Astrocyte of the spinal cord (primary cell): ENCODE measurements around the gene BICDL1.
"Not testable (repeated sequence)": the region's sequence is repeated elsewhere in the genome, so short reads cannot be mapped to it uniquely, and the experiment has no call there.

Experiments
- DNase-seq: peaks from one replicate; pipeline ENCODE4 v3.0.0; 2011; ENCODE audit warnings: low read depth, low spot score
- H3K4me3 ChIP-seq: 2 replicates; pipeline ENCODE4 v1.5.1; 2011; ENCODE audit warnings: low read depth, mild to moderate bottlenecking, low read length, moderate library complexity
- CTCF ChIP-seq: IDR thresholded peaks from 2 replicates; pipeline ENCODE4 v1.5.1; 2012; ENCODE audit warnings: low read depth, mild to moderate bottlenecking, low read length, inconsistent platforms
- in situ Hi-C: cut with HindIII; loops from 2 replicates; pipeline ENCODE4 v1.10.0; 2017; ENCODE audit warnings: low sequenced_read_pairs

Gene BICDL1

GRCh38 chr12:120024193-120024592 lies 35.2 kb downstream of the BICDL1 start:
- no peak overlapping the region for H3K4me3 ChIP-seq
- in situ Hi-C loops, result no loop called here
- no peak for TF ChIP-seq CTCF
- DNase-seq, result no peak

- no peak overlapping the region for H3K4me3 ChIP-seq
- in situ Hi-C loops, result no loop called here
- DNase-seq, result no peak
- TF ChIP-seq CTCF, result no peak
These were observed 36.6 kb downstream of the BICDL1 start for GRCh38 chr12:120025640-120026039.

GRCh38 chr12:120032242-120032641 lies 43.2 kb downstream of the BICDL1 start:
- H3K4me3 ChIP-seq, result no peak overlapping the region
- no peak for TF ChIP-seq CTCF
- DNase-seq, result no peak
- in situ Hi-C loops, result no loop called here

- TF ChIP-seq CTCF, result no peak
- H3K4me3 ChIP-seq, result no peak overlapping the region
- DNase-seq, result no peak
- in situ Hi-C loops, result no loop called here
These were observed 48.8 kb downstream of the BICDL1 start for GRCh38 chr12:120037851-120038250.

GRCh38 chr12:120039711-120040110 lies 50.7 kb downstream of the BICDL1 start:
- in situ Hi-C loops, result no loop called here
- no peak for TF ChIP-seq CTCF
- no peak overlapping the region for H3K4me3 ChIP-seq

GRCh38 chr12:120041386-120042231 lies 52.6 kb downstream of the BICDL1 start:
- H3K4me3 ChIP-seq, result no peak overlapping the region
- in situ Hi-C loops, result no loop called here
- no peak for TF ChIP-seq CTCF
- DNase-seq, result no peak

More at GRCh38 chr12:120039711-120040110, 50.7 kb downstream of the BICDL1 start:
- no peak for DNase-seq

- H3K4me3 ChIP-seq, in situ Hi-C loops, DNase-seq: not testable (repeated sequence)
These were observed 56.3 kb downstream of the BICDL1 start for GRCh38 chr12:120045367-120045766.
